Brain microvascular endothelial cell (primary cell): ENCODE results near the gene BDH1.

Experiments
- DNase-seq: peaks from one replicate; pipeline ENCODE4 v3.0.0-alpha.2; 2020
- H3K27ac ChIP-seq: fragments of 250-450 bp; sonication (Bioruptor Pico); 2 replicates; pipeline ENCODE4 v1.5.1; 2020; ENCODE audit warnings: mild to moderate bottlenecking, moderate library complexity
- H3K27me3 ChIP-seq: fragments of 250-450 bp; sonication (Bioruptor Pico); replicated peaks from 2 replicates; pipeline ENCODE4 v1.5.1; 2020; ENCODE audit warnings: mild to moderate bottlenecking
- H3K36me3 ChIP-seq: fragments of 250-450 bp; sonication (Bioruptor Pico); replicated peaks from 2 replicates; pipeline ENCODE4 v1.5.1; 2020; ENCODE audit warnings: mild to moderate bottlenecking
- H3K4me3 ChIP-seq: 2 replicates; pipeline ENCODE4 v1.5.1; 2011; ENCODE audit warnings: low read depth, mild to moderate bottlenecking, control low read depth, low read length, moderate library complexity
- in situ Hi-C: cut with HindIII; loops from 2 replicates; pipeline ENCODE4 v1.10.0; 2017; ENCODE audit warnings: low sequenced_read_pairs, low pct_ligation_motif_present
- TF ChIP-seq, protein P1 (sequence below): IDR thresholded peaks from 2 replicates; pipeline ENCODE4 v1.5.1; 2011; ENCODE audit warnings: low read depth, mild to moderate bottlenecking, moderate library complexity, low read length, control low read depth, inconsistent platforms; ENCODE audit errors: missing control alignments

BDH1 gene

DNA sequence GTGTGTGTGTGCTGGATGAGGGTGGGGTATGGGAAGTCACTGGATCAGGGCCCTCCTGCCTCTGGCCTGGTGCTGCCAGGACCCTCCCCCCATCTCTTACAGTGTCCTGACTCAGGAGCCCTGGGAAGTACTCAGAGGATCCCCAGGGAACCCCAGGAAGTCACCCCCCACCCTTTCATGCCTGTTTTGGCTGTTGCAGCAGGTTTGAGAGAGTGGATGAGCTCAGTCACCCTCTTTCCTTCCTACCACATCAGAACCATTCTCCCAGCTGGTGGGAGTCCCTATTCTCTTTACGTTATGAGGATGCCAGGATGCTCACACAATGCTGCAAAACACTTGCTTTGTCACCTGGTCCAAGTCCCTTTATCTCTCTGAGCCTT, 59.0 kb downstream of the BDH1 start:
- TF ChIP-seq, protein P1, sequence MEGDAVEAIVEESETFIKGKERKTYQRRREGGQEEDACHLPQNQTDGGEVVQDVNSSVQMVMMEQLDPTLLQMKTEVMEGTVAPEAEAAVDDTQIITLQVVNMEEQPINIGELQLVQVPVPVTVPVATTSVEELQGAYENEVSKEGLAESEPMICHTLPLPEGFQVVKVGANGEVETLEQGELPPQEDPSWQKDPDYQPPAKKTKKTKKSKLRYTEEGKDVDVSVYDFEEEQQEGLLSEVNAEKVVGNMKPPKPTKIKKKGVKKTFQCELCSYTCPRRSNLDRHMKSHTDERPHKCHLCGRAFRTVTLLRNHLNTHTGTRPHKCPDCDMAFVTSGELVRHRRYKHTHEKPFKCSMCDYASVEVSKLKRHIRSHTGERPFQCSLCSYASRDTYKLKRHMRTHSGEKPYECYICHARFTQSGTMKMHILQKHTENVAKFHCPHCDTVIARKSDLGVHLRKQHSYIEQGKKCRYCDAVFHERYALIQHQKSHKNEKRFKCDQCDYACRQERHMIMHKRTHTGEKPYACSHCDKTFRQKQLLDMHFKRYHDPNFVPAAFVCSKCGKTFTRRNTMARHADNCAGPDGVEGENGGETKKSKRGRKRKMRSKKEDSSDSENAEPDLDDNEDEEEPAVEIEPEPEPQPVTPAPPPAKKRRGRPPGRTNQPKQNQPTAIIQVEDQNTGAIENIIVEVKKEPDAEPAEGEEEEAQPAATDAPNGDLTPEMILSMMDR, result no peak
- H3K4me3 ChIP-seq, result no peak overlapping the region
- H3K36me3 ChIP-seq, result no peaks in the 10 kb centered on the region
- H3K27ac ChIP-seq, result no peak overlapping the region
- no peak for DNase-seq
- in situ Hi-C loops, result no loop called here
- H3K27me3 ChIP-seq, result no peaks in the 10 kb centered on the region

DNA sequence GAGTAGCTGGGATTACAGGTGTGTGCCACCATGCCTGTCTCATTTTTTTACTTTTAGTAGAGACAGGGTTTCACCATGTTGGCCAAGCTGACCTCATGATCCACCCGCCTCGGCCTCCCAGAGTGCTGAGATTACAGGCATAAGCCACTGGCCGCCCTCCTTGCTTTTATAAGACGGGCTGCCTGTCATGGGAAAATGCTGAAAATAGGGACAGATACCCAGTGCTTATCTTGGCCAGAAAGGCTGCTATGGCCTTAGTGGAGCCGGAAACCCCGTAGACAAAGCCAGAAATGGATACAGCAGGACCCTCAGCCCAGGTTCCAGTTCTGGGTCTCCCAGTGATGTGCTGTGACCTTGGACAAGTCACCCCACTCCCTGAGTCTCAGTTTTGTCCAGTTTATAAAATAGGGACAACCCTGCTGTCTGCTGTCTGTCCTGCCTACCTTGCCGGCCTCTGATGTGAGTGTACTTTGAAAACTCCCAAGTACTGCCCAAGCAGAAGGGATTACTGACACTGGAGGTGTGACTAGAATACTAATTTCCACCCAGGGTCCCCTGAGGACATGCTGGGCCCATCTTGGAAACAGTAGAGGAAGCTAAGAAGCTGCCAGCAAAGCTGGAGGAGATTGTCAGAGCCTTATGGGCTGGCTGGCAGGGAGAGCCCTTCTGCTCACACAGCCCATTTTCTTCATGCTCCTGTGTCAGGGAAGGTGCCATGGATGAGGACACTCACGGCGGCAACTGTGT, 59.6 kb downstream of the BDH1 start:
- Histone ChIP-seq H3K4me3 (no peak overlapping the region), H3K27me3 (no peaks in the 10 kb centered on the region), H3K36me3 (no peaks in the 10 kb centered on the region), H3K27ac (peak overlapping the region; percentile 20)
- DNase-seq, result no peak
- TF ChIP-seq, protein P1, result no peak
- in situ Hi-C loops, result no loop called here

DNA sequence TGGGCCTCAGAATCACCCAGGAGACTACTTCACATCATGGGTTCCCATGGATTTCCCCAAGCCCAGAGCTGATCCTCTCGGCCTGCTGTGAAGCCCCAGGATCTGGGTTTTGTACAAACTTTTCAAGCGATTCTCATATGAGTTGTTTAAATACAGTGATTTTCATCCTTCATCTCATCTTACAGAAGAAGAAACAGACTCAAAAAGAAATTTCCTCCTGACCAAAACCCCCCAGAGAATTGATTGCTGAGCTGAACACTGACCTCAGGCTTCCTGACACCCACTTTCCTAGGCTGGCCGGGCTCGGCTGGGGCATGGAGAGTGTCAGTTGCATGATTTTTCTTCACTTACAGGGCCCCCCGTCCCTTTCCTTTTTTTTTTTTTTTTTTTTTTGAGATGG, 60.3 kb downstream of the BDH1 start:
- DNase-seq, result no peak
- TF ChIP-seq, protein P1, result no peak
- Histone ChIP-seq H3K27ac (no peak overlapping the region), H3K4me3 (no peak overlapping the region), H3K36me3 (no peaks in the 10 kb centered on the region), H3K27me3 (no peaks in the 10 kb centered on the region)
- in situ Hi-C loops, result no loop called here

DNA sequence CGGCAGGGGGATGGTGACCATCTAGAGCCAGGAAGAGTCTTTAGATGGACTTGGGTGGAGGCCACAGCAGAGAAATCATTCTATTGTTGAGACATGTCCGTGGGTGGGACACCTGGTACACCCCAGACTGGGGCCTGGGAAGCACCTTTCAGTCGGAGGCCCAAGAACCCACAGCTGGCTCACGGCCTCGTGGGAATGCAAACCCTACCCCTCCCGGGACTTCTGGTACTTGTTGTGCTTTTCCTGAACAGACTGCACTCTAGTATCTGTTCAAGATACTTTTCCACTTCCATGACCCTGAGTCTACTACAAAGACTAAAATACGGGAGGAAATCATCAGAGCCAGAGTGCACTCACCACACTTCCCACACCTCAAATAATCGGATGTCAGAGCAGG, 60.7 kb downstream of the BDH1 start:
- Histone ChIP-seq H3K4me3 (no peak overlapping the region), H3K27ac (no peak overlapping the region), H3K27me3 (no peaks in the 10 kb centered on the region), H3K36me3 (no peaks in the 10 kb centered on the region)
- no peak for DNase-seq
- in situ Hi-C loops, result no loop called here
- TF ChIP-seq, protein P1, result no peak

DNA sequence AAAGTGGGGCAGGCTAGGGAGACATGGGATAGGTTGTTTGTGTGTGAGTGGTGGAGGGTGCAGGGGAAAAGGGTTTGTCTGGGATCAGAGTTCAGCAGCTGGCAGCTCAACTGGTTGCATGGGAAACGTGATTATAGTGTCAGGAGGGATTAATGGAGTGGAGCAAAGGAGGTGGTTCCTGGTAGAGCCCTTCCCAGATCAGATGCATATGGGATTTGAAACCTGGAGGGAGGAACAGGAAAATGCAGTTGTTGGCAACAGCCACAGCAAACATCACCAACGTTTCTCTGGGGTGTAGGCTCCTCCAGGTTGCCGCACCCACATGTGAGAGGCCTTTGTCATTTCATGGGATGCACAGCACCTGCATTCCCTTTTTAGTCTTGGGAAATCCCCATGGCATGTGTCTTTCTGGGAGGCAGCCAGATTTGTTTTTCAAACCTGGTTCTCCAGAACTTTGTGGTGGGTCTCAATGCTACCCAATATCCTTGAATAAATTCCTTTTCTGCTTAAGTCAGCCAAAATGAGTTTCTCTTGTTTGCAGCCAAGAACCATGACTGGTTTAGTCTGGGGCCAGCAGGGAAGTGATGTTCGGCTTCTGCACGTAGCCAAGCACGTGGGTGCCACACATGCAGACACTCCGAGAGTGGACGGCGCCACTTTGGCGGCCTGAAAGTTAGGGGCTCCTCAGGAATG, 61.3 kb downstream of the BDH1 start:
- Histone ChIP-seq H3K4me3 (no peak overlapping the region), H3K27me3 (no peaks in the 10 kb centered on the region), H3K27ac (no peak overlapping the region), H3K36me3 (no peaks in the 10 kb centered on the region)
- DNase-seq, result no peak
- TF ChIP-seq, protein P1, result no peak
- in situ Hi-C loops, result no loop called here
